Measurements from ENCODE around the gene TMEM132A.

DNA sequence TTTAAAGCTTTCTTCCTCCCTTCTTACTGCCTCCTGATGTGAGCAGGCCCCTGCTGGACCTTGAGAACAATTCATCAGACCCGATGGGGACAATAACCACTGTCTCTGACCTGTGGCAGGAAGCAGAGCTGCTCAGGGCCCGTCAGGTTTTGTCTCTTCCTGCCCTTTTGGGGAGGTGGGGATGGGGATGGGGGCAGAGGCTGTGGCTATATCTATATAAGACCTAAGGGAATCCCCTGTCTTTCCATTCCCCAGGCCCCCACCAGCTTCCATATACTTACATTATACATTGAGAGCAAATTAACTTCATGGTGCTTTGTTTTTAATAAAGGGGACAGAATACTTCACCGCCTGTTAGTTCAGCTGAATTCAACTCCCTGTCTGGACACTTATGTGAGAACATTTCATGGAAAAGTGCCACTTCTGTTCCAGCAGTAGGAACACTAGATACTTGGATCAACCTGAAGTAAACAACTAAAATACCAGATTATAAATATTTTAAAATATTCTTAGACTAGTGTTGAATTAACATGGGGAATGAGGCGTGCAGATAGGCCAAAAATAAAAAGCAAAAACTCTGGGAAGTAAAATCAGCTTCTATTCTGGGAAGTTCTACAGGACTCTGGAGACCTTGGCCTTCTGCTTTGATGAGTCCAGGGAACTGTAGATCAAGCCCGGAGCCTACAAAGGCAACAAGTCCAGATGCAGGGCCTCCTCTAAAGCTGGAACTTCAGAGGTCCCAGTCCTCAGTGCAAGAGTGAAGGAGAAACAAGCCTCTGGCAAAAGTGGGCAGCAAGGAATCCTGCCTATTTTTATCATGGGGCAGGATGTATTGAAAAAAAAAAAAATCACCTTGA lies 45.8 kb upstream of the TMEM132A start:
- TF ChIP-seq, protein P1, sequence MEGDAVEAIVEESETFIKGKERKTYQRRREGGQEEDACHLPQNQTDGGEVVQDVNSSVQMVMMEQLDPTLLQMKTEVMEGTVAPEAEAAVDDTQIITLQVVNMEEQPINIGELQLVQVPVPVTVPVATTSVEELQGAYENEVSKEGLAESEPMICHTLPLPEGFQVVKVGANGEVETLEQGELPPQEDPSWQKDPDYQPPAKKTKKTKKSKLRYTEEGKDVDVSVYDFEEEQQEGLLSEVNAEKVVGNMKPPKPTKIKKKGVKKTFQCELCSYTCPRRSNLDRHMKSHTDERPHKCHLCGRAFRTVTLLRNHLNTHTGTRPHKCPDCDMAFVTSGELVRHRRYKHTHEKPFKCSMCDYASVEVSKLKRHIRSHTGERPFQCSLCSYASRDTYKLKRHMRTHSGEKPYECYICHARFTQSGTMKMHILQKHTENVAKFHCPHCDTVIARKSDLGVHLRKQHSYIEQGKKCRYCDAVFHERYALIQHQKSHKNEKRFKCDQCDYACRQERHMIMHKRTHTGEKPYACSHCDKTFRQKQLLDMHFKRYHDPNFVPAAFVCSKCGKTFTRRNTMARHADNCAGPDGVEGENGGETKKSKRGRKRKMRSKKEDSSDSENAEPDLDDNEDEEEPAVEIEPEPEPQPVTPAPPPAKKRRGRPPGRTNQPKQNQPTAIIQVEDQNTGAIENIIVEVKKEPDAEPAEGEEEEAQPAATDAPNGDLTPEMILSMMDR (conservative IDR thresholded peaks at IDR 0.05; ENCODE audit: low read depth, low read length) = no peak
- TF ChIP-seq EZH2 (IDR thresholded peaks at IDR 0.05; ENCODE audit: low read length, unreplicated experiment) = no peak
- TF ChIP-seq EZH2phosphoT487 (IDR thresholded peaks at IDR 0.05; ENCODE audit: borderline replicate concordance, low read length) = no peak

Measured in PC-3 (cell line).